Amniotic epithelial cell (primary cell): ENCODE results near the gene NMRK2.
A peak's percentile ranks its signal among the peaks of the same experiment; 100 is the strongest.
"Not testable (repeated sequence)": the region's sequence is repeated elsewhere in the genome, so short reads cannot be mapped to it uniquely, and the experiment has no call there.

ENCODE experiments used
- DNase-seq: peaks from one replicate; pipeline ENCODE4 v3.0.0-alpha.2; 2010; ENCODE audit warnings: low read depth

Gene NMRK2

GRCh38 chr19:3964256-3965194 is 31.7 kb downstream of the NMRK2 start:
- DNase-seq = no peak

GRCh38 chr19:3966051-3967017 is 33.5 kb downstream of the NMRK2 start:
- no peak for DNase-seq

GRCh38 chr19:3967983-3968382 is 35.1 kb downstream of the NMRK2 start:
- DNase-seq = not testable (repeated sequence)

GRCh38 chr19:3968556-3969434 is 35.9 kb downstream of the NMRK2 start:
- peak; percentile 99 for DNase-seq

- peak; percentile 85 for DNase-seq
Observed at GRCh38 chr19:3969435-3970312, 36.8 kb downstream of the NMRK2 start.

- DNase-seq = no peak
Observed at GRCh38 chr19:3970313-3970807, 37.5 kb downstream of the NMRK2 start.

- DNase-seq = peak; percentile 97
Observed at GRCh38 chr19:3970808-3971598, 38.1 kb downstream of the NMRK2 start, which contains the start of gene DAPK3. Gene DAPK3 (minus strand): TSS chr19:3971099. CDS start chr19:3969735, 1,364 bp downstream.

- no peak for DNase-seq
Observed at GRCh38 chr19:3975144-3975543, 42.3 kb downstream of the NMRK2 start.

GRCh38 chr19:3975637-3976087 is 42.8 kb downstream of the NMRK2 start:
- DNase-seq = no peak

- no peak for DNase-seq
Observed at GRCh38 chr19:3976495-3977241, 43.8 kb downstream of the NMRK2 start.

- DNase-seq = no peak
Observed at GRCh38 chr19:3977242-3978143, 44.6 kb downstream of the NMRK2 start.

GRCh38 chr19:3978145-3978544 is 45.3 kb downstream of the NMRK2 start:
- no peak for DNase-seq

- DNase-seq = no peak
Observed at GRCh38 chr19:3979289-3979673, 46.4 kb downstream of the NMRK2 start.

GRCh38 chr19:3979674-3980352 is 46.9 kb downstream of the NMRK2 start:
- DNase-seq = no peak

GRCh38 chr19:3980353-3981251 is 47.7 kb downstream of the NMRK2 start:
- DNase-seq = no peak

- DNase-seq = no peak
Observed at GRCh38 chr19:3981373-3981735, 48.5 kb downstream of the NMRK2 start.
